Fibroblast of mammary gland (primary cell): ENCODE measurements around the gene CEP97.

Source experiments
- DNase-seq: peaks from one replicate; pipeline ENCODE4 v3.0.0-alpha.2; 2010; ENCODE audit warnings: low read depth
- H3K4me3 ChIP-seq: 2 replicates; pipeline ENCODE4 v1.5.1; 2011; ENCODE audit warnings: low read depth, mild to moderate bottlenecking, low read length, moderate library complexity; ENCODE audit not compliant: control insufficient read depth
- CTCF ChIP-seq: conservative IDR thresholded peaks from 2 replicates; pipeline ENCODE4 v1.5.1; 2011; ENCODE audit warnings: low read depth, low read length, inconsistent platforms; ENCODE audit not compliant: control insufficient read depth, insufficient read depth

Gene CEP97

GRCh38 chr3:101819649-101820206 is 95.3 kb downstream of the CEP97 start:
- H3K4me3 ChIP-seq = no peak overlapping the region
- TF ChIP-seq CTCF = no peak
- DNase-seq = no peak
